ENCODE measurements around the gene NT5DC3.
"Not testable (repeated sequence)": the region's sequence is repeated elsewhere in the genome, so short reads cannot be mapped to it uniquely, and the experiment has no call there.

Gene NT5DC3

DNA sequence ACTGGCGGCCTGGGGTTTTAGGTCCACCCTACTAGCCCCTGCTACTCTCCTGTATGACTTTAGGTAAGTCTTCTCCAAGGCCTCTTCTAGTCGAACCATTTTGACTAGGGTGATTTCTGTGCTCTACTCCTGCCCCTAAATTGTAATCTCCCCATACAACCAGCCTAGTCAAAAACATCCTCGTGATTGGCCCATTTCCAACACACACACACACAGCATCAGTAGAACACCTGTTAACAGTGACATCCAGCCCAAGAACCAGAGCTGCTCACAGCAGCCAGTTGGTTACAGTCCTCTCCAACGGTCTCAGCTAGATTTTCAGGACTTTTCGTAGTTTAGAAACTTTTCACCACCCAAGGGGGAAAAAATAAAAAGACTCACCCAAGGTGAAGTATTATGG is 30.9 kb downstream of the NT5DC3 start:
- Histone ChIP-seq H3K9me3 (ENCODE audit: control insufficient read depth, insufficient read depth, low read length) (no peaks in the 10 kb centered on the region), H3K4me3 (ENCODE audit: low read length) (no peak overlapping the region), H3K27me3 (ENCODE audit: control insufficient read depth, insufficient read depth, low read length) (no peaks in the 10 kb centered on the region), H3K27ac (ENCODE audit: low read length) (no peak overlapping the region), H3K36me3 (ENCODE audit: control insufficient read depth, insufficient read depth, low read length) (no peaks in the 10 kb centered on the region), H3K4me1 (ENCODE audit: control insufficient read depth, insufficient read depth, low read length) (no peaks in the 10 kb centered on the region)
- WGBS (ENCODE audit: insufficient coverage, insufficient read length): no CpG with 5 or more reads among the region's 5 CpGs
- no peak for DNase-seq (ENCODE audit: low read depth, low spot score)

DNA sequence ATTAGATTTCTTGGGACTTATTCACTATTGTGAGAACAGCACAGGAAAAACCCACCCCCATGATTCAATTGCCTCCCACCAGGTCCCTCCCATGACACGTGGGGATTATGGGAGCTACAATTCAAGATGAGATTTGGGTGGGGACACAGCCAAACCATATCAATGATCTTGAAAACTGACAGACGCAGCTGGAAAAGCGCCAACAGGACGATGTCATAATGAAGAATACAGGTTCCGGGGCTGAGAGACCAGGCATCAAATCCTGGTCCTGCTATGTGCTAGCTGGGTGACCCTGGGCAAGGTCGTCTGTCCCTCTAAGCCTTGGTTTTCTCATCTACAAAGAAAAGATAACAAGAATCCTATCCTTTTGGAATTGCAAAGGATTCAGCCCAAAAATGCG is 31.4 kb downstream of the NT5DC3 start:
- not testable (repeated sequence) for DNase-seq (ENCODE audit: low read depth, low spot score); H3K27ac ChIP-seq (ENCODE audit: low read length); H3K36me3 ChIP-seq (ENCODE audit: control insufficient read depth, insufficient read depth, low read length); H3K4me1 ChIP-seq (ENCODE audit: control insufficient read depth, insufficient read depth, low read length); H3K27me3 ChIP-seq (ENCODE audit: control insufficient read depth, insufficient read depth, low read length); H3K4me3 ChIP-seq (ENCODE audit: low read length); H3K9me3 ChIP-seq (ENCODE audit: control insufficient read depth, insufficient read depth, low read length)
- WGBS (ENCODE audit: insufficient coverage, insufficient read length): no CpG with 5 or more reads among the region's 7 CpGs

DNA sequence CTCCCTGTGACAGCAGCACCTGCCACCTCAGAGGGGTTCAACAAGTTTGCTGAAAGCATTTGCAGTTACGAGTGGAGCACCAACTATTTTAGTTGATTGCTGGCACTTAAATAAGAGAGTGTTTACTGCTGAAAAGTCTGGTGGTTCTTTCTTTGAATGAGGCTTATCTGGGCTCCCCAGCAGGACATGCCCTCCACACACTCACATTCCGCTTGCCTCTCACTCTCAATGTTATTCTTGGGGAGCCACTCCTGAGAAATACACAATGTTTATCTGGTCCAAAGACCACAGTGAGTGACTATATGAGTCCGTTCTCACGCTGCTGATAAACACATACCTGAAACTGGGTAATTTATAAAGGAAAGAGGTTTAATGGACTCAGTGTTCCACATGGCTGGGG is 31.9 kb downstream of the NT5DC3 start:
- DNase-seq (ENCODE audit: low read depth, low spot score): no peak
- Histone ChIP-seq H3K4me3 (ENCODE audit: low read length) (no peak overlapping the region), H3K36me3 (ENCODE audit: control insufficient read depth, insufficient read depth, low read length) (no peaks in the 10 kb centered on the region), H3K27ac (ENCODE audit: low read length) (no peak overlapping the region), H3K27me3 (ENCODE audit: control insufficient read depth, insufficient read depth, low read length) (no peaks in the 10 kb centered on the region), H3K9me3 (ENCODE audit: control insufficient read depth, insufficient read depth, low read length) (no peaks in the 10 kb centered on the region), H3K4me1 (ENCODE audit: control insufficient read depth, insufficient read depth, low read length) (no peaks in the 10 kb centered on the region)
- WGBS (ENCODE audit: insufficient coverage, insufficient read length): no CpG with 5 or more reads among the region's 4 CpGs

DNA sequence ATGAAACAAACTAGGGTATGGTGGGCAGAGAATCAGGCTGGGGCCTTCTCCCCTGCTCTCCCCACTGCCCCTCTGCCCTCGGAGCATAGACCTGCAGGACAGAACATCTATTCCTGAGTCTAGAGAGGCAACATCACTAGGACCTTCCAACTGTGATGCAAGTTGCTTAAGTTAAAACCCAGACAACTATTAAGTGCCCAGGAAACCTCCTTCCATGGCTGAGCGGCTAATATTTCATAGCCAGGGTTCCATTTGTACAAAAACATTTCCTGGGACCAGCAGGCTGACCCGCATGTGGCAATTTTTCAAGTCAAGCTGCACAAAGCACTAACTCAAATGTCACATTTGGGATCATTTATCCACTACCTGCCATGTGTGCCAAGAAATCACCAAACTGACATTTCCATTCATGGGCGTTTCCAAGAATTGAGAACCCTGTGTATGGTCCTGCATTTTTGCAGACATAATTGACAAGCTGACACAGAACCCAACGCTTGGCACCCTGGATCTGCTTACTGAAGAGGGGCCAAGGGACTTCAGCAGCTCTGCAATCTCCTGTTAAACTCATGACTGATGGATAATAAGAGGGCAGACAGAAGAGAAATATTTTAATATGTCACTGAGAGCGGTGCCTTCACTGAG is 32.7 kb downstream of the NT5DC3 start:
- H3K4me3 ChIP-seq (ENCODE audit: low read length): no peak overlapping the region
- no peaks in the 10 kb centered on the region for H3K36me3 ChIP-seq (ENCODE audit: control insufficient read depth, insufficient read depth, low read length)
- WGBS (ENCODE audit: insufficient coverage, insufficient read length): no CpG with 5 or more reads among the region's 6 CpGs
- DNase-seq (ENCODE audit: low read depth, low spot score): no peak
- H3K27ac ChIP-seq (ENCODE audit: low read length): no peak overlapping the region
- no peaks in the 10 kb centered on the region for H3K4me1 ChIP-seq (ENCODE audit: control insufficient read depth, insufficient read depth, low read length)
- no peaks in the 10 kb centered on the region for H3K9me3 ChIP-seq (ENCODE audit: control insufficient read depth, insufficient read depth, low read length)
- no peaks in the 10 kb centered on the region for H3K27me3 ChIP-seq (ENCODE audit: control insufficient read depth, insufficient read depth, low read length)

DNA sequence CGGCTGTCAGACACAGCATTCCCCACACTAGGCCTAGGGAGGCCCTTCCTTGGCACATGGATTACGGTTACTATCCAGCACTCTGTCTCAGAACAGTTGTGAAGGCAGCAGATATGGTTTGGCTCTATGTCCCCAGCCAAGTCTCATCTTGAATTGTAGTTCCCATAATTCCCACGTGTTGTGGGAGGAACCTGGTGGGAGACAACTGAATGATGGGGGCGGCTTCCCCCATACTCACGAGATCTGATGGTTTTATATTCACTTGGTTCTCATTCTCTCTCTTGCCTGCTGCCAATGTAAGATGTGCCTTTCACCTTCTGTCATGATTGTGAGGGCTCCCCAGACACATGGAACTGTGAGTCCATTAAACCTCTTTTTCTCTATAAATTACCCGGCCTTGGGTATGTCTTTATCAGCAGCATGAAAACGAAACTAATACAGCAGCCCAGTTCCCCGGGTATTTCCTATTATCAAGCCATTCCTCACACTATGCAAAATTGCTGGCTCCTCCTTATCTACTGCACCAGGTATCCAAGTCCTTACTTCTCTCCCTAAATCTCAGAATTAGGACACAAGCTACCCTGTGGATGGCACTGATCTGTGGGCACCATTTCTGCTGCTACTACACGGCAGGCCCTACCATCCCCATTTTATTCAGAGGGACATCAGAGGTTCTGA is 33.3 kb downstream of the NT5DC3 start:
- H3K27ac ChIP-seq (ENCODE audit: low read length): no peak overlapping the region
- H3K4me3 ChIP-seq (ENCODE audit: low read length): no peak overlapping the region
- no peaks in the 10 kb centered on the region for H3K9me3 ChIP-seq (ENCODE audit: control insufficient read depth, insufficient read depth, low read length)
- WGBS (ENCODE audit: insufficient coverage, insufficient read length): no CpG with 5 or more reads among the region's 9 CpGs
- DNase-seq (ENCODE audit: low read depth, low spot score): no peak
- no peaks in the 10 kb centered on the region for H3K4me1 ChIP-seq (ENCODE audit: control insufficient read depth, insufficient read depth, low read length)
- no peaks in the 10 kb centered on the region for H3K36me3 ChIP-seq (ENCODE audit: control insufficient read depth, insufficient read depth, low read length)
- no peaks in the 10 kb centered on the region for H3K27me3 ChIP-seq (ENCODE audit: control insufficient read depth, insufficient read depth, low read length)

DNA sequence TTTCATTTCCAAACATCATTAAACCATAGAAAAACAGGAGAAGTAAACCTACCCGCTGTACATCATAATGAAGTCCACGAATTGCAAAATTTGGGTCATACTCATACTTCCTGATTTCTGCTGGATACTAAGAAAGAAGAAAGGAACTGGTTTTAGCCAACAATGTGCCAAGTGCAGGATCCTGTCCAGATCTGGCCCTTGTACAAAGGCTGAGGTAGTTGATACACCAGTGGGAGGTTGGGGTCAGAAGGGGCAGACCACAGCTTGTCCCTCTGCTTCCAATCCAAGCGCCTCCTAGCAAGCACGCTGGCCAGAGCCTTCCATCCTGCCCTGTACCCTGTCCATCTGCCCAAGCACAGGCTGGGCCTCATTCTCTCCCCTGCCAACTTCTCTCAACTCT is 34.2 kb downstream of the NT5DC3 start:
- Histone ChIP-seq H3K36me3 (ENCODE audit: control insufficient read depth, insufficient read depth, low read length) (peaks cover 2% of the 10 kb centered on the region; the same call in 1 of the 2 replicates), H3K4me3 (ENCODE audit: low read length) (no peak overlapping the region), H3K9me3 (ENCODE audit: control insufficient read depth, insufficient read depth, low read length) (no peaks in the 10 kb centered on the region), H3K4me1 (ENCODE audit: control insufficient read depth, insufficient read depth, low read length) (no peaks in the 10 kb centered on the region), H3K27ac (ENCODE audit: low read length) (no peak overlapping the region), H3K27me3 (ENCODE audit: control insufficient read depth, insufficient read depth, low read length) (no peaks in the 10 kb centered on the region)
- DNase-seq (ENCODE audit: low read depth, low spot score): no peak
- no CpG with 5 or more reads among the region's 4 CpGs for WGBS (ENCODE audit: insufficient coverage, insufficient read length)

DNA sequence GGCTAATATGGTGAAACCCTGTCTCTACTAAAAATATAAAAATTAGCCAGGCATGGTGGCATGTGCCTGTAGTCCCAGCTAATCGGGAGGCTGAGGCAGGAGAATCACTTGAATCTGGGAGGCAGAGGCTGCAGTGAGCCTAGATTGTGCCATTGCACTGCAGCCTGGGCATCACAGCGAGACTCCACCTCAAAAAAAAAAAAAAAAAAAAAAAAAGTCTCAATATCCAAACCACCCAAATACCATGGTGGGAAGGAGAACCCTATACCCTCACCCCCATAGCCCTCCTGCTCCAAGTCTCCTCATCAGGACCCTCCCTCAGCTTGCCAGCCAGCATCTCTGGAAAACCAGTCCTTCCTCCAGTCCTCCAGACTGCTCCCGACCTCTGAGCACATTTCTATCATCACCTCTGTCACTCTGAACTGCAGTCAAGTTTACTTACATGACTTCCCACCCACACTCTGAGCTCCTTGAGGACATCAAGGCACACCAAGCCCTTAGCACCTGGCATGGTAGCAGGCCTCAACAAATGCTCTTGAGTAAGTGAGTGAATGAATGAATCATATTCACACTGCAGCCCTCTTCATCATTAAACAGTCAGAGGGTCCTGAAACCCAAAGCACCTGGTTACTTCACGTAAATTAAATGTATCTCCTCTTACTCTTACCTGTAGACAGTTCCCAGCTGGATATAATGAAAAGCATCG is 35.2 kb downstream of the NT5DC3 start:
- Histone ChIP-seq H3K4me3 (ENCODE audit: low read length) (no peak overlapping the region), H3K4me1 (ENCODE audit: control insufficient read depth, insufficient read depth, low read length) (no peaks in the 10 kb centered on the region), H3K9me3 (ENCODE audit: control insufficient read depth, insufficient read depth, low read length) (no peaks in the 10 kb centered on the region), H3K27me3 (ENCODE audit: control insufficient read depth, insufficient read depth, low read length) (no peaks in the 10 kb centered on the region), H3K36me3 (ENCODE audit: control insufficient read depth, insufficient read depth, low read length) (peaks cover 2% of the 10 kb centered on the region; the same call in 1 of the 2 replicates), H3K27ac (ENCODE audit: low read length) (no peak overlapping the region)
- DNase-seq (ENCODE audit: low read depth, low spot score): no peak
- WGBS (ENCODE audit: insufficient coverage, insufficient read length): no CpG with 5 or more reads among the region's 5 CpGs

DNA sequence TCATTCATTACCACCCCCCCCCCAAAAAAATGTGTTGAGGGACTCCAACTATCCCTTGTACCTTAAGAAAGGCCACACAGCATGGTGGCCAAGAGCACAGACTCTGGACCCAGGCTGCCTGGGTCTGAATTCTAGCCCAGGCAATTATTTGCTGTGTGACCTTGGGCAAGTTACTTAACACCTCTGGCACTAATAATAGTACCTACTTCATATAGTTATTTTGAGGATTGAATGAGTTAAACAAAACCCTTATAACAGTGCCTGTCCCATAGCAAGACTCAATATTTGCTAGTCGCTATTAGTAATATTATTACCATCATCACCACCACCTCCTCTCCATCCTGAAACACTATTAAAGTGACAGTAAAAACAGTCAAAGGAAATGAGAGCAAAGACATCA is 37.2 kb downstream of the NT5DC3 start:
- H3K4me3 ChIP-seq (ENCODE audit: low read length): no peak overlapping the region
- peaks cover 3% of the 10 kb centered on the region for H3K4me1 ChIP-seq (ENCODE audit: control insufficient read depth, insufficient read depth, low read length)
- H3K27me3 ChIP-seq (ENCODE audit: control insufficient read depth, insufficient read depth, low read length): no peaks in the 10 kb centered on the region
- no CpG with 5 or more reads among the region's 1 CpG for WGBS (ENCODE audit: insufficient coverage, insufficient read length)
- H3K27ac ChIP-seq (ENCODE audit: low read length): no peak overlapping the region
- peaks cover 2% of the 10 kb centered on the region; the same call in 1 of the 2 replicates for H3K36me3 ChIP-seq (ENCODE audit: control insufficient read depth, insufficient read depth, low read length)
- no peak for DNase-seq (ENCODE audit: low read depth, low spot score)
- no peaks in the 10 kb centered on the region for H3K9me3 ChIP-seq (ENCODE audit: control insufficient read depth, insufficient read depth, low read length)

DNA sequence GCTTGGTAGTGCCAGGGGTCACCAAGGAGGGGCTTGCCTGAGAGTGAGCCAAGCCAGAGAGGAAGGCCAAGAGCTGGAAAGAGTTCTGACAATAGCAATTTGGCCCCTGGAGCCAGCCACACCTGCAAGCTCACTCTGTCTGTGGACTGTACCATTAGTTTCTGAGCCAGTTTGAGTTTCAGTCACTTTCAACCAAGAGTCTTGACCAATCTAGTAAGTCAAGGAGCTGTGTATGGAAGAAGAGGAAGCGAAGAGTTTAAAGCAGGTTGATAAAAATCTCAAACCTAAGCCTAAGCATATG is 38.5 kb downstream of the NT5DC3 start:
- no peak for DNase-seq (ENCODE audit: low read depth, low spot score)
- Histone ChIP-seq H3K27ac (ENCODE audit: low read length) (no peak overlapping the region), H3K36me3 (ENCODE audit: control insufficient read depth, insufficient read depth, low read length) (peaks cover 2% of the 10 kb centered on the region; the same call in 1 of the 2 replicates), H3K27me3 (ENCODE audit: control insufficient read depth, insufficient read depth, low read length) (no peaks in the 10 kb centered on the region), H3K9me3 (ENCODE audit: control insufficient read depth, insufficient read depth, low read length) (no peaks in the 10 kb centered on the region), H3K4me3 (ENCODE audit: low read length) (no peak overlapping the region), H3K4me1 (ENCODE audit: control insufficient read depth, insufficient read depth, low read length) (peaks cover 3% of the 10 kb centered on the region)
- WGBS (ENCODE audit: insufficient coverage, insufficient read length): no CpG with 5 or more reads among the region's 1 CpG

DNA sequence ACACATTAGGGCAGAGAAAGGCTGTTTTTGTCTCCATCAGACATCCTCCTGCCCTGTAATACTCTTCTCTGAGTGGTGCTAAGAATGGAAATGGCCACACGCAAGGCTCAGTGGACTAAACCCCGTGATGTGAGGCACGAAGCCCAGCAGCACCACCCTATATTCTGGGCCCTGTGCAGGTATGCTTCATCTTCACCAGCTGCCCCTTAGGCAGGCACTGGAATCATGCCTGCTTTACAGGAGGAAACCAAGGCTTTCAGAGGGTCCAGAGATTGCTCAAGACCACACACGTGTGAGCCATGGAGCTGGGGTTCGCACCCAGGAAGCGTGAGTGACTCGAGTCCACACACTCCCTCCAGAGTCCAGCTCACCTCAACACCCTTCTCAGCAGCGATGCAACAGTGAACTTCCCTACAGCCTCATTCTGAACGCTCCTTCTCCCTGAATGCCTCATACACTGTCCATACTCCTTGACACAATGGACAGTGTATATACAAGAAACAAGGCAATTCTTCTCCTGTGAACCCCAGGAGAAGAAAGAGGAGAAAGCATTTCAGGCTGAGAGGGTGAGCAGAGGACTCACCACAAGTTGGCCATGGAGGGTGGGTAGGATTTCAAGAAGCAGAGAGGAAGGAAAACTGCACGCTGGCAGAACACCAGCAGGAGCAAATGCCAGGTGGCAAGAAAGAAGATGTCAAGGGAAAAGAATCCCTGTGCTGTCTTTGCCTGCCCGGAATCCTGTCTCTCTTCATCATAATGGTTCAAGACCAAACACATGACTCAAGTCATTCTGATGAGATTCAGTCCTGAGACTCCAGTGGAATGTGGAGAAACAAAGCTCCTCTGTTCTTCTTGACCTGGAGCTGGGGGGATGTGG is 39.1 kb downstream of the NT5DC3 start:
- H3K27ac ChIP-seq (ENCODE audit: low read length): no peak overlapping the region
- no peak overlapping the region for H3K4me3 ChIP-seq (ENCODE audit: low read length)
- H3K27me3 ChIP-seq (ENCODE audit: control insufficient read depth, insufficient read depth, low read length): no peaks in the 10 kb centered on the region
- no peak for DNase-seq (ENCODE audit: low read depth, low spot score)
- no peaks in the 10 kb centered on the region for H3K9me3 ChIP-seq (ENCODE audit: control insufficient read depth, insufficient read depth, low read length)
- H3K36me3 ChIP-seq (ENCODE audit: control insufficient read depth, insufficient read depth, low read length): peaks cover 2% of the 10 kb centered on the region; the same call in 1 of the 2 replicates
- H3K4me1 ChIP-seq (ENCODE audit: control insufficient read depth, insufficient read depth, low read length): peaks cover 3% of the 10 kb centered on the region
- WGBS (ENCODE audit: insufficient coverage, insufficient read length): no CpG with 5 or more reads among the region's 11 CpGs

Measured in iPS DF 6.9 (cell line).